ENCODE results near the gene ATG5.
A peak's percentile ranks its signal among the peaks of the same experiment; 100 is the strongest.

The ATG5 gene

DNA sequence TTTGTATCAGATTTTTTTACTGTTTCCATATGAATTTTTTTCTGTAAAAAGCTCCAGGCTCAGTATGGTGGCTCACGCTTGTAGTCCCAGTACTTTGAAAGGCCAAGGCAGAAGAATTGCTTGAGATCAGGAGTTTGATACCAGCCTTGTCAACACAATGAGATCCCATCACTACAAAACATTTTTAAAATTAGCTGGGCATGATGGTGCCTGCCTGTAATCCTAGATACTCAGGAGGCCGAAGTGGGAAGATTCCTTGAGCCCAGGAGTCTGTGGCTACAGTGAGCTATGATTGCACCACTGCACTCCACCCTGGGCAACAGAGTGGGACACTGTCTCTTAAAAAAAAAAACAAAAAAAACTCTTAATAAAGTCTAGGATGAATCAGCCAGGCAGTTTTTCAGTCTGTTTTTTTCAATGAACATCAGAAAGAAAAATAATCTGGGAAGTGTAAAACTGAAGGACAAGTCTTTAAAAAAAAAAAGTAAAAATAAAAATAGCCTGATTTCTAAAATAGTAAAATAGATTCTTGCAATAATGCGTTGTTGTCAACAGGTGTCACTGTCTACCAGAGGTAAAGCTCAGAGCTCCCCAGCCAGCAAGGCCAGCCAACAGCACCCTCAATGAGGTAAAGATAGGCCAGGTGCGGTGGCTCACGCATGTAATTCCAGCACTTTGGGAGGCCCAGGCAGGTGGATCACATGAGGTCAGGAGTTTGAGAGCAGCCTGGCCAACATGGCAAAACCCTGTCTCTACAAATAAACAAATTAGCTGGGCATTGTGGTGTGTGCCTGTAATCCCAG lies 9.3 kb upstream of the ATG5 start:
- peaks cover 14% of the 10 kb centered on the region for H3K27me3 Mint-ChIP-seq
- peak; percentile 57 for DNase-seq
- no peaks in the 10 kb centered on the region for H3K36me3 Mint-ChIP-seq (ENCODE audit: low read depth)
- H3K4me1 Mint-ChIP-seq (ENCODE audit: low read depth) = peaks cover 5% of the 10 kb centered on the region
- H3K4me3 Mint-ChIP-seq = no peak overlapping the region
- H3K9me3 Mint-ChIP-seq = no peaks in the 10 kb centered on the region
- H3K27ac Mint-ChIP-seq = no peak overlapping the region

DNA sequence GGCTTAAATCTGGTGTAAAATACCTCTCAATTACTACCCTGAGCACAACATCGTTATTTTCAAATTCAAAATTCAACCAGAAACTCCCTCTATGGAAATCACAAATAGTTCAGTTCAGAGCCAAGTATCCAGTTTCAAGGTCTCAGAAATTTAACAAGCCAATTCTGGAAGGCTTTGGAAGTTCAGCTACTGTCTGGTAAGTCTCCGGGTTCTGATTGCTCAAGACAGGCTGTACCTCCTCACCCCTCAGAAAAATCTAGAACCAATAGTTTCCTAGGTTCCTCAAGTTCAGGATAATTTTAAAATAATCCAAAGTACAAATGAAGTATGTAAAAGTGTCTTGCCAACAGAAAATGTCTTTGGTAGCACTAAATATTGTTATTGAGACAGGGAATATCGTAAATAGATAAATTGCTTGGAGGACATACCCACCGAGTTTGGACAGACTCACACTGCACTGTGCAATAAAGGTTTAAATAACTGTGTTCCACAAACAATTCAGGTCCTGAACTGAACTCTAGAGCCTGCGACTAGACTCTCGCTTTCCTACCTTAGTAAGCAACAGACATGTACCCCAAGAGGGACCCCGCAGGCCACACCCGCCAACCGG lies 729 bp downstream of the ATG5 start:
- no peak for DNase-seq
- Mint-ChIP-seq H3K27me3 (no peaks in the 10 kb centered on the region), H3K9me3 (no peaks in the 10 kb centered on the region), H3K4me3 (peak overlapping the region; percentile 99), H3K36me3 (ENCODE audit: low read depth) (peaks cover 27% of the 10 kb centered on the region), H3K27ac (peak overlapping the region; percentile 99), H3K4me1 (ENCODE audit: low read depth) (peaks cover 50% of the 10 kb centered on the region)

DNA sequence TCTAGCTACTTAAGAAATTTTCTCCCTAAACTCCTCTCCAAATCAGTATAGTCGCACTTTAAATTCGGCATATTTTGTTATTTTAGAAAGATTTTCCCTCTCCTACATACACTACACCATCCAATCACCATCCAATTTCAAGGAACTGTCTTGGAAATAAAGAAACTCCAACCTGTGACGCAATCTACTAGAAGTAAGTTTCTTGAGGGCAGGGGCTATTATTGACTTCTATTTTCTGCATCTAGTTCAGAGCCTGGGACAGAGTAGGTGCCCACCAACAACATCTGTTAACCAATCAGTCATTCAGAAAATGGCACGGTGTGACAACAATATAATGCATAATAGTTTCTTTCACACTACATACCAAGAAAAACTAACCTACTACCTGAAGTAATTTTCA lies 3.6 kb downstream of the ATG5 start:
- Mint-ChIP-seq H3K36me3 (ENCODE audit: low read depth) (peaks cover 27% of the 10 kb centered on the region), H3K9me3 (no peaks in the 10 kb centered on the region), H3K4me1 (ENCODE audit: low read depth) (peaks cover 68% of the 10 kb centered on the region), H3K27me3 (no peaks in the 10 kb centered on the region), H3K4me3 (no peak overlapping the region), H3K27ac (no peak overlapping the region)
- DNase-seq = no peak

DNA sequence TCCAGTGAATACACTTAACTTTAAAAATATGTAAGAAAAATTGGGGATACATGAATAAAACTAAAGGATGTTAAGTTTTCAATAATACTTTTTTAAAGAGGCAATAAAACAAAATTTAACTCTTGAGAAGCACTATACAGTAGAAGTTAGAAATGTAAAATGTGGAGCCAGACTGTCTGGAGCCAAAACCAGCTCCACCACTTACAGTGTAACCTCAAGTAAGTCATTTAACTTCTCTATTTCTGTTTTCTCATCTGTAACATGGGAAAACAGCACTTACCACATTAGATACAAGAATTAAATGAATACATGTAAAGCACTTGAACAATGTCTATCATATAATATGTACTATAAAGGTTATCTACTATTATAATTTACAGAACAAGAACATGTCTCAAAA lies 6.7 kb downstream of the ATG5 start:
- peaks cover 30% of the 10 kb centered on the region for H3K36me3 Mint-ChIP-seq (ENCODE audit: low read depth)
- H3K9me3 Mint-ChIP-seq = no peaks in the 10 kb centered on the region
- DNase-seq = no peak
- peaks cover 74% of the 10 kb centered on the region for H3K4me1 Mint-ChIP-seq (ENCODE audit: low read depth)
- no peak overlapping the region for H3K27ac Mint-ChIP-seq
- H3K27me3 Mint-ChIP-seq = no peaks in the 10 kb centered on the region
- no peak overlapping the region for H3K4me3 Mint-ChIP-seq

DNA sequence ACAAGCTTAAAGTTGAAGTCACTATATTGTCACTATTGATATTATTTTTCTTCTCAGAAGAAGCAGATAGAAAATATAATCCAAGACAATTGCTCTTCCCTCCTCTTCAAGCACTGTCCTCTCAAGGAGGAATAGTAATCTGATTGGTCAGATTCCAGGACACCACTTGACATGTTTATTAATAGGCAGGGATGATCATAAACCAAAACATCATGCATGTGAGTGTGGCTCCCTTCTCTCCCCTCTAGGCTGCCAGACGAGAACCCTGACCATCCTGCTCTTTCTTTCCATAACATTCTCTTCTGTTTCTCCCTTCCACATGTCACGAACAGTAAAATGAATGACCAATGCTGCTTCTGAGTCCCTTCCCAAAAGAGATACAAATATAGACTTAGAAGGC lies 7.5 kb downstream of the ATG5 start:
- H3K4me1 Mint-ChIP-seq (ENCODE audit: low read depth) = peaks cover 74% of the 10 kb centered on the region
- H3K27ac Mint-ChIP-seq = no peak overlapping the region
- H3K9me3 Mint-ChIP-seq = no peaks in the 10 kb centered on the region
- no peaks in the 10 kb centered on the region for H3K27me3 Mint-ChIP-seq
- no peak overlapping the region for H3K4me3 Mint-ChIP-seq
- peaks cover 32% of the 10 kb centered on the region for H3K36me3 Mint-ChIP-seq (ENCODE audit: low read depth)
- DNase-seq = no peak

DNA sequence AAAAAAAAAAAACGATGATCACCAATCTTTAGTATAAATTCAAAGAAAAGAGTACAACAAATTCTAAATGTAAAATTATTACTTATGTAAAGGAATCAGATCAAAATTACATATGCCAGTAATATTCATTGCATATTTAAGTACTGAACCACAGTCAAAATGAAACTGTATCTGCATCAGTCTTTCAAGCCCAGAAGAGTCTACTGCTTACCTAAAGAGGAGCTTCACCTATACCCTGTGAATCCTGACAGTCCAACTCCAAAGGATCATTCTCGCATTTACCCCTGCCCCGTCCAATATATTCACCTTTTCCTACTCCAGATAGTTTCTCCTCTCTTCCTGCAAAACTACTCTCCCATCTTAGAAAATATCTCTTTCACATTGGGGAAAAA lies 9.2 kb downstream of the ATG5 start:
- Mint-ChIP-seq H3K4me3 (peak overlapping the region; percentile 4), H3K27me3 (no peaks in the 10 kb centered on the region), H3K9me3 (no peaks in the 10 kb centered on the region), H3K36me3 (ENCODE audit: low read depth) (peaks cover 45% of the 10 kb centered on the region), H3K27ac (peak overlapping the region; percentile 85), H3K4me1 (ENCODE audit: low read depth) (peaks cover 73% of the 10 kb centered on the region)
- no peak for DNase-seq

DNA sequence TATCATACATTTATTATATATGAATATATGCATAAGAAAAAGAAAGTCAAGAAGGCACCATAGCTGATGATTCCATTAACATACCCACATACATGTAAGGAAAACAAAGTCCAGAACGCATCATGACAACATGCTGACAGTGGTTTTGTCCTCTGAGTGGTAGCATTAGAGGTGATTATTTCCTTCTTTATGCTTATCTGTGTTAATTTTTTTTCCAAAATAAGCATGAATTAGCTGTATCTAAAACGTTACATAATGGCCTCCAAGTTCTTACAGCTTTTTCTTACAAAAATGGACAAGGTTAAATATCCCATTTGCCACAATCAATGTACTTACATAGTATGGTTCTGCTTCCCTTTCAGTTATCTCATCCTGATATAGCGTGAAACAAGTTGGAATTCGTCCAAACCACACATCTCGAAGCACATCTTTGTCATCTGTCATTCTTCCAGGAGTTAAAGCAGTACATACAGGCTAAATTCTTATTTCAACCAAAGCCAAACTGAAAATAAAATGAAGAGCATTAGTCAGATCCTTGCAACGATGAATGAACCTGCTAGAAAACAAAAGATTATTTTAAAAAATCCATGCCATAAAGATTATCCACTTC lies 9.7 kb downstream of the ATG5 start:
- Mint-ChIP-seq H3K9me3 (no peaks in the 10 kb centered on the region), H3K27ac (peak overlapping the region; percentile 85), H3K4me3 (peak overlapping the region; percentile 4), H3K36me3 (ENCODE audit: low read depth) (peaks cover 46% of the 10 kb centered on the region), H3K27me3 (no peaks in the 10 kb centered on the region), H3K4me1 (ENCODE audit: low read depth) (peaks cover 74% of the 10 kb centered on the region)
- no peak for DNase-seq

DNA sequence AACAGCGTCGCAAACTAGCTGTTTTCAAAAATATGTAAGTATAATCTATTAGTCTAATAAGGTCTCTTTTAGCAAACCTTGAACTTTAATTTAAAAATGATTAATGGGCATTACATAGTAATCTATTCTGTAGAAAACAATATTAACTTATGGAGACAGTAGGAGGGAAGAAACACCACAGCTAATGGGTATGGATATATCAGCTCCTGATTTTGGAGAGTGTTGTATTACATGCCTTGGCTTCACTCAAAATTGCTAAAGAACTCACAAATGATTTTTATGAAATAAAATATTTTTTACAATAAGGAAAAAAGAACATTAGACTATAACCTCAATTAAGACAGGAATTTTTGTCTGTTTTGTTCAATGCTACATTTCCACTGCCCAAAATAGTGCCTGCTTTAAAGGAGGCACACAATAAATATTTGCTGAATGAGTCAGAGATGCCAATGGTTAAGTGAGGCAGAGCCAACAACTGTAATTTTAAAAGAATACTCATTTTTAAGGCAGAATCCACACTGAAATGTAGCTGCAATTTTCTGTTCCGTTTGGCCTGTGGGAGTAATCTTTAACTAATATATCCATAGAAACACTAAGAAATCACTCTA lies 15.7 kb downstream of the ATG5 start:
- no peak overlapping the region for H3K27ac Mint-ChIP-seq
- H3K9me3 Mint-ChIP-seq = no peaks in the 10 kb centered on the region
- H3K36me3 Mint-ChIP-seq (ENCODE audit: low read depth) = peaks cover 76% of the 10 kb centered on the region
- H3K4me1 Mint-ChIP-seq (ENCODE audit: low read depth) = peaks cover 50% of the 10 kb centered on the region
- H3K27me3 Mint-ChIP-seq = no peaks in the 10 kb centered on the region
- no peak overlapping the region for H3K4me3 Mint-ChIP-seq
- DNase-seq = no peak

DNA sequence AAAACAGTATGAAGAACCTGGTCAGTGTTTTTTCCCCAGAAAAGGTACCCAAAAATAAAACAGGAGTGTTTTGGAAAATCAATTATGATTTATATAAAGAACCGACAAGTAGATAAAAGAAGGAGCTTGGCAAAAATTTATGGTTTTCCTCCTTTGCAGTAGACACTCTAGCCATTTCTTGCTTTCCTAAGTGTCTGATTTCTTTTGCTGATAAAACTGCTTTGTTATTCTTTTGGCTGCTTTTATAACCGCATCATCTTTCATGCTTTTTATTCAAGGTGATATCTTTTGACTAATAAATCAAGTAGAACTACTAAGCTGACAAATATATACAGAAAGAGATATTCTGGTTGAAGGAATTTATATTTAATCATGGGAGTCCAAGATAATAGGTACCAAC lies 16.6 kb downstream of the ATG5 start:
- no peaks in the 10 kb centered on the region for H3K9me3 Mint-ChIP-seq
- no peak for DNase-seq
- H3K4me3 Mint-ChIP-seq = no peak overlapping the region
- H3K27ac Mint-ChIP-seq = no peak overlapping the region
- no peaks in the 10 kb centered on the region for H3K27me3 Mint-ChIP-seq
- H3K4me1 Mint-ChIP-seq (ENCODE audit: low read depth) = peaks cover 50% of the 10 kb centered on the region
- peaks cover 72% of the 10 kb centered on the region for H3K36me3 Mint-ChIP-seq (ENCODE audit: low read depth)

DNA sequence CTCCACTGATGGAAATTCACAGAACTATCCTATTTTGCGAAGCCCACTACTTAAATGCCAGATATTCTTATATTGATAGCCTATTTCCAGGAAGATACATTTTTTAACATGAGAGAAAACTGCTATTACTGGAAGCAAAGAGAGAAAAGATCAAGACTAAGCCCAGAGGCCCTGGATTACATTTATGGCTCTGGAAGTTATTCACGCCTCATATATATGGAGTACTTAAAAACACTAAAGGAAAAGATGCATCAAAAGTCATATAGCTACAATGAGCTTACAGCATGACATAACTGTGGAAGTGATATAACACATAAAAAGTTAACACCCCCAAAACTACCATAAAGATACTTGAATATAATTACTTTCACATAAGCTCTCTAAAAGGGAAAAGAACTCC lies 19.8 kb downstream of the ATG5 start:
- Mint-ChIP-seq H3K4me3 (no peak overlapping the region), H3K4me1 (ENCODE audit: low read depth) (peaks cover 31% of the 10 kb centered on the region), H3K27me3 (no peaks in the 10 kb centered on the region), H3K36me3 (ENCODE audit: low read depth) (peaks cover 43% of the 10 kb centered on the region), H3K9me3 (no peaks in the 10 kb centered on the region), H3K27ac (no peak overlapping the region)
- no peak for DNase-seq

DNA sequence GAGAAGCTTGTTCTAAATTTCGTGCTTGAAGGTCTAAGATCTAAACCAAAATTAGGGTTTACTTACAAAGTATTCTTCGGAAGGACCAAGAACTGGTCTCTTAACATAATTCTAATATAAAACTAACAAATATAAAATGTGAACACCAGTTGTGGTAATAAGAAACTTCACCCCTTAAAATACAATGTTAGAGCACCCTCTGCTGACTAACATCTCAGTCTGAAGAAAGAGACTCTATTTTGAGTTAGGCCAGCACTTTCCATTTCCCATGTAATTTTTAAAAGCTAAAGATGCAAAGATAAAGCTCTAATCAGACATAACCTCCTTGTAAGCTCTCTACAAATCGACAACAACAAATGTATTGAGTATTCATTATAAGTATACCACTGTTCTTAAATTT lies 24.6 kb downstream of the ATG5 start:
- Mint-ChIP-seq H3K9me3 (no peaks in the 10 kb centered on the region), H3K4me3 (no peak overlapping the region), H3K27ac (no peak overlapping the region)

DNA sequence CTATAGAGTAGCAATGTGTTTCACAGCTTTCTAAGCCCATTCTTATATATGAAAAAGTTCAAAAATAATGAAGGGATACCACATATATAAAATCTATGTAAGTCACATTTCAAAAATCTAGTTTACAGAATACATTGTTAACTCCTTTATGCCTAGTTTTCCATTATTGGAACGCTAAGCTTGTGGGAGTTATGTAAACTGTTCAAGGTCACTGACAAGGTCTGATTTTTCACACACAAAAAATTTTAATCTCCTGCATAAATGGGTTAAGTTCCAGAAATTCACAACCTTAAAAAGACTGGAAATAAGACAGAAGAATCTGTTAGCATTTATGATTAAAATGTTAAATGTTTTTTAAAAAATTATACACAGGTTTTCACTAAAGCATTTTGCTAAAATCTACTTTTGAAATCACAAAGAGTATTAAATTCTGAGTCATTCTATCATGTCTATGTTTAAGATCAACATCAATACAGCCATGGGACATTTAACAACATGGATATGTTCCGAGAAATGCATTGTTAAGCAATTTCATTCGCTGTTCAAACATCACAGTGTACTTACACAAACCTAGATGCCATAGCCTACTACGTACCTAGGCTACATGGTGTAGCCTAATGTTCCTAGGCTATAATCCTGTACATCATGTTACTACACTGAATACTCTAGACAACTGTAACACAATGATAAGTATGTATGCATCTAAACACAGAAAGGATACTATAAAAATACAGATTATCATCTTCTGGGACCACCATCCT lies 25.4 kb downstream of the ATG5 start:
- H3K27me3 Mint-ChIP-seq = no peaks in the 10 kb centered on the region
- H3K36me3 Mint-ChIP-seq (ENCODE audit: low read depth) = peaks cover 7% of the 10 kb centered on the region
- no peak overlapping the region for H3K4me3 Mint-ChIP-seq
- peaks cover 28% of the 10 kb centered on the region for H3K4me1 Mint-ChIP-seq (ENCODE audit: low read depth)
- no peaks in the 10 kb centered on the region for H3K9me3 Mint-ChIP-seq
- DNase-seq = no peak
- no peak overlapping the region for H3K27ac Mint-ChIP-seq

More for the DNA sequence above, 24.6 kb downstream of the ATG5 start:
- H3K27me3 Mint-ChIP-seq = no peaks in the 10 kb centered on the region
- no peak for DNase-seq
- H3K4me1 Mint-ChIP-seq (ENCODE audit: low read depth) = peaks cover 33% of the 10 kb centered on the region
- H3K36me3 Mint-ChIP-seq (ENCODE audit: low read depth) = peaks cover 13% of the 10 kb centered on the region

DNA sequence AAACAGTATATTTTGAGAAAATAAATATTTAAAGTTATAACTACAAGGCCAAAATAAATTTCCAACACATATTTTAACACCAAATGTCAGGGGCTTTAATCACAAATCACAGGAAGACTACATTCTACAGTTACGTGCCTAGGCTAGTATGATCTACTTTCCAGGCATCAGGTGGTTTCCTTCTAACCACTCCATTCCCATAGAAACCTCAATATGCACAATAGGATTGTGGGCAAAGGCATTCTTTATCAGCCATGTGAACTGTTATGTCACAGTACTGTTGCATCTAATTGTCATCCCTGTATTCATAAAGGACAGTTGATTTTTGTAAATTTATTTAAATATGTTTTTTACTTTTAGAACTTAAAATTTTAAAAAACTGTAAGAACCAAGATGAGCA lies 32.4 kb downstream of the ATG5 start:
- Mint-ChIP-seq H3K4me1 (ENCODE audit: low read depth) (peaks cover 21% of the 10 kb centered on the region), H3K9me3 (peaks cover 6% of the 10 kb centered on the region), H3K27ac (no peak overlapping the region), H3K36me3 (ENCODE audit: low read depth) (peaks cover 50% of the 10 kb centered on the region), H3K4me3 (no peak overlapping the region), H3K27me3 (no peaks in the 10 kb centered on the region)
- DNase-seq = no peak

DNA sequence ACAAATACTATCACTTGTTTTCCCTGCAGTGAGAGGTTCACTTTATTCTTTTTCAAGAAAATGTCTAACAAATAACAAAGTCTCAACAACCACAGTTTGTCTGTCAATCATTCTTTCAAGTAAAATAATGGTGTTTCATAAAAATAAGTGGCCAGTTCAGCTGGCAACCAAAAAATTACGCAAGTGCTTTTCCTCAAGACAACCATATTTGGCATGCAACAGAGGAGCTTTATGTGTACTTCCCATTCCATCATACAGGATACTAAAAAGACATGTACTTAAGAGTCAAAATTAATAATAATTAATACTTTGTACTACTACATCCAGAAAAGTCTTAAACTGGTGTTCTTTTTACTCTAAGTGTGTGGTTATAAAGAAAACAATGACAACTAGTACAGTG lies 34.6 kb downstream of the ATG5 start:
- H3K4me3 Mint-ChIP-seq = no peak overlapping the region
- H3K36me3 Mint-ChIP-seq (ENCODE audit: low read depth) = peaks cover 56% of the 10 kb centered on the region
- H3K27ac Mint-ChIP-seq = no peak overlapping the region

More for the DNA sequence above, 34.6 kb downstream of the ATG5 start:
- no peak for DNase-seq
- no peaks in the 10 kb centered on the region for H3K27me3 Mint-ChIP-seq
- H3K4me1 Mint-ChIP-seq (ENCODE audit: low read depth) = peaks cover 18% of the 10 kb centered on the region
- H3K9me3 Mint-ChIP-seq = peaks cover 6% of the 10 kb centered on the region

Data from activated T-cell treated with anti-CD3 and anti-CD28 coated beads, Interleukin-2, amount 50 U/mL, for 24 hours (primary cell).